GM23338 (cell line): ENCODE data around the gene PRR18.

Experiments used
- EZH2 ChIP-seq: fragments of 200-600 bp; sonication (generic); IDR thresholded peaks from one replicate; pipeline ENCODE4 v1.8.0; 2017; ENCODE audit warnings: antibody characterized with exemption, mild to moderate bottlenecking, low read depth; ENCODE audit not compliant: unreplicated experiment
- EZH2phosphoT487 ChIP-seq: fragments of 200-600 bp; sonication (generic); IDR thresholded peaks from one replicate; pipeline ENCODE4 v1.8.1; 2018; ENCODE audit warnings: antibody characterized with exemption; ENCODE audit not compliant: unreplicated experiment
- JUNB ChIP-seq: IDR thresholded peaks from one replicate; pipeline ENCODE4 v1.6.1; 2016; ENCODE audit warnings: antibody characterized with exemption; ENCODE audit not compliant: unreplicated experiment
- POLR2AphosphoS5 ChIP-seq: IDR thresholded peaks from 2 replicates; pipeline ENCODE4 v1.6.1; 2016; ENCODE audit warnings: antibody characterized with exemption, low read depth
- TF ChIP-seq, protein P1 (sequence below), 2 experiments: fragments of 200-600 bp in 1 of 2; sonication (generic) in 1 of 2; conservative IDR thresholded peaks; 2 replicates each; pipeline versions ENCODE4 v1.5.1 to v1.6.1; 2016 to 2017; ENCODE audit warnings: antibody characterized with exemption in 2 of 2, low read depth in 2 of 2, mild to moderate bottlenecking in 2 of 2, moderate library complexity in 1 of 2
- TF ChIP-seq, protein P2 (sequence below): IDR thresholded peaks from one replicate; pipeline ENCODE4 v1.6.1; 2018; ENCODE audit warnings: antibody characterized with exemption; ENCODE audit not compliant: unreplicated experiment
- TF ChIP-seq, protein P3 (sequence below): fragments of 250-450 bp; sonication (Bioruptor Pico); IDR thresholded peaks from 2 replicates; pipeline ENCODE4 v1.5.0; 2020; ENCODE audit warnings: mild to moderate bottlenecking, moderate library complexity

DNA sequence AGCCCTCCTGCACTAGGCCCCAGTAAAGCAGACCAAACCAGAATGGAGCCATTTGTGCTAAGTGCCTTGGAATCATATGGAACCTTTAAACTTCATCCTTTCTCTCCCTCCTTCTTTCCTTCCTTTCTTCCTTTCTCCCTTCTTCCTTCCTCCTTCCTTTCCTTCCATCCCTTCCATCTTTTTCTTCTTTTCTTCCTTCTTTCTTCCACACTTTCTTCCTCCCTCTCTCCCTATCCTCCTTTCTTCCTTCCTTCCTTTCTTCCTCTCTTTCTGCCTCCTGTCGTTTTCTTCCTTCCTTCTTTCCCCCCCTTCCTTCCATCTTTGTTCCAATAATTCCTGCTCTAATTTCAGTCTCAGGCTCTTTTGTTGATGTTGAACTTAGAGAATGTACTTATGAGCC, 45.3 kb upstream of the PRR18 start:
- TF ChIP-seq, protein P1, sequence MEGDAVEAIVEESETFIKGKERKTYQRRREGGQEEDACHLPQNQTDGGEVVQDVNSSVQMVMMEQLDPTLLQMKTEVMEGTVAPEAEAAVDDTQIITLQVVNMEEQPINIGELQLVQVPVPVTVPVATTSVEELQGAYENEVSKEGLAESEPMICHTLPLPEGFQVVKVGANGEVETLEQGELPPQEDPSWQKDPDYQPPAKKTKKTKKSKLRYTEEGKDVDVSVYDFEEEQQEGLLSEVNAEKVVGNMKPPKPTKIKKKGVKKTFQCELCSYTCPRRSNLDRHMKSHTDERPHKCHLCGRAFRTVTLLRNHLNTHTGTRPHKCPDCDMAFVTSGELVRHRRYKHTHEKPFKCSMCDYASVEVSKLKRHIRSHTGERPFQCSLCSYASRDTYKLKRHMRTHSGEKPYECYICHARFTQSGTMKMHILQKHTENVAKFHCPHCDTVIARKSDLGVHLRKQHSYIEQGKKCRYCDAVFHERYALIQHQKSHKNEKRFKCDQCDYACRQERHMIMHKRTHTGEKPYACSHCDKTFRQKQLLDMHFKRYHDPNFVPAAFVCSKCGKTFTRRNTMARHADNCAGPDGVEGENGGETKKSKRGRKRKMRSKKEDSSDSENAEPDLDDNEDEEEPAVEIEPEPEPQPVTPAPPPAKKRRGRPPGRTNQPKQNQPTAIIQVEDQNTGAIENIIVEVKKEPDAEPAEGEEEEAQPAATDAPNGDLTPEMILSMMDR (conservative IDR thresholded peaks at IDR 0.05; ENCODE audit: low read depth in 2 of 2) = no peak
- TF ChIP-seq JUNB (no peak), EZH2 (no peak), EZH2phosphoT487 (no peak), POLR2AphosphoS5 (no peak)
- TF ChIP-seq, protein P2, sequence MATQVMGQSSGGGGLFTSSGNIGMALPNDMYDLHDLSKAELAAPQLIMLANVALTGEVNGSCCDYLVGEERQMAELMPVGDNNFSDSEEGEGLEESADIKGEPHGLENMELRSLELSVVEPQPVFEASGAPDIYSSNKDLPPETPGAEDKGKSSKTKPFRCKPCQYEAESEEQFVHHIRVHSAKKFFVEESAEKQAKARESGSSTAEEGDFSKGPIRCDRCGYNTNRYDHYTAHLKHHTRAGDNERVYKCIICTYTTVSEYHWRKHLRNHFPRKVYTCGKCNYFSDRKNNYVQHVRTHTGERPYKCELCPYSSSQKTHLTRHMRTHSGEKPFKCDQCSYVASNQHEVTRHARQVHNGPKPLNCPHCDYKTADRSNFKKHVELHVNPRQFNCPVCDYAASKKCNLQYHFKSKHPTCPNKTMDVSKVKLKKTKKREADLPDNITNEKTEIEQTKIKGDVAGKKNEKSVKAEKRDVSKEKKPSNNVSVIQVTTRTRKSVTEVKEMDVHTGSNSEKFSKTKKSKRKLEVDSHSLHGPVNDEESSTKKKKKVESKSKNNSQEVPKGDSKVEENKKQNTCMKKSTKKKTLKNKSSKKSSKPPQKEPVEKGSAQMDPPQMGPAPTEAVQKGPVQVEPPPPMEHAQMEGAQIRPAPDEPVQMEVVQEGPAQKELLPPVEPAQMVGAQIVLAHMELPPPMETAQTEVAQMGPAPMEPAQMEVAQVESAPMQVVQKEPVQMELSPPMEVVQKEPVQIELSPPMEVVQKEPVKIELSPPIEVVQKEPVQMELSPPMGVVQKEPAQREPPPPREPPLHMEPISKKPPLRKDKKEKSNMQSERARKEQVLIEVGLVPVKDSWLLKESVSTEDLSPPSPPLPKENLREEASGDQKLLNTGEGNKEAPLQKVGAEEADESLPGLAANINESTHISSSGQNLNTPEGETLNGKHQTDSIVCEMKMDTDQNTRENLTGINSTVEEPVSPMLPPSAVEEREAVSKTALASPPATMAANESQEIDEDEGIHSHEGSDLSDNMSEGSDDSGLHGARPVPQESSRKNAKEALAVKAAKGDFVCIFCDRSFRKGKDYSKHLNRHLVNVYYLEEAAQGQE = no peak
- TF ChIP-seq, protein P3, sequence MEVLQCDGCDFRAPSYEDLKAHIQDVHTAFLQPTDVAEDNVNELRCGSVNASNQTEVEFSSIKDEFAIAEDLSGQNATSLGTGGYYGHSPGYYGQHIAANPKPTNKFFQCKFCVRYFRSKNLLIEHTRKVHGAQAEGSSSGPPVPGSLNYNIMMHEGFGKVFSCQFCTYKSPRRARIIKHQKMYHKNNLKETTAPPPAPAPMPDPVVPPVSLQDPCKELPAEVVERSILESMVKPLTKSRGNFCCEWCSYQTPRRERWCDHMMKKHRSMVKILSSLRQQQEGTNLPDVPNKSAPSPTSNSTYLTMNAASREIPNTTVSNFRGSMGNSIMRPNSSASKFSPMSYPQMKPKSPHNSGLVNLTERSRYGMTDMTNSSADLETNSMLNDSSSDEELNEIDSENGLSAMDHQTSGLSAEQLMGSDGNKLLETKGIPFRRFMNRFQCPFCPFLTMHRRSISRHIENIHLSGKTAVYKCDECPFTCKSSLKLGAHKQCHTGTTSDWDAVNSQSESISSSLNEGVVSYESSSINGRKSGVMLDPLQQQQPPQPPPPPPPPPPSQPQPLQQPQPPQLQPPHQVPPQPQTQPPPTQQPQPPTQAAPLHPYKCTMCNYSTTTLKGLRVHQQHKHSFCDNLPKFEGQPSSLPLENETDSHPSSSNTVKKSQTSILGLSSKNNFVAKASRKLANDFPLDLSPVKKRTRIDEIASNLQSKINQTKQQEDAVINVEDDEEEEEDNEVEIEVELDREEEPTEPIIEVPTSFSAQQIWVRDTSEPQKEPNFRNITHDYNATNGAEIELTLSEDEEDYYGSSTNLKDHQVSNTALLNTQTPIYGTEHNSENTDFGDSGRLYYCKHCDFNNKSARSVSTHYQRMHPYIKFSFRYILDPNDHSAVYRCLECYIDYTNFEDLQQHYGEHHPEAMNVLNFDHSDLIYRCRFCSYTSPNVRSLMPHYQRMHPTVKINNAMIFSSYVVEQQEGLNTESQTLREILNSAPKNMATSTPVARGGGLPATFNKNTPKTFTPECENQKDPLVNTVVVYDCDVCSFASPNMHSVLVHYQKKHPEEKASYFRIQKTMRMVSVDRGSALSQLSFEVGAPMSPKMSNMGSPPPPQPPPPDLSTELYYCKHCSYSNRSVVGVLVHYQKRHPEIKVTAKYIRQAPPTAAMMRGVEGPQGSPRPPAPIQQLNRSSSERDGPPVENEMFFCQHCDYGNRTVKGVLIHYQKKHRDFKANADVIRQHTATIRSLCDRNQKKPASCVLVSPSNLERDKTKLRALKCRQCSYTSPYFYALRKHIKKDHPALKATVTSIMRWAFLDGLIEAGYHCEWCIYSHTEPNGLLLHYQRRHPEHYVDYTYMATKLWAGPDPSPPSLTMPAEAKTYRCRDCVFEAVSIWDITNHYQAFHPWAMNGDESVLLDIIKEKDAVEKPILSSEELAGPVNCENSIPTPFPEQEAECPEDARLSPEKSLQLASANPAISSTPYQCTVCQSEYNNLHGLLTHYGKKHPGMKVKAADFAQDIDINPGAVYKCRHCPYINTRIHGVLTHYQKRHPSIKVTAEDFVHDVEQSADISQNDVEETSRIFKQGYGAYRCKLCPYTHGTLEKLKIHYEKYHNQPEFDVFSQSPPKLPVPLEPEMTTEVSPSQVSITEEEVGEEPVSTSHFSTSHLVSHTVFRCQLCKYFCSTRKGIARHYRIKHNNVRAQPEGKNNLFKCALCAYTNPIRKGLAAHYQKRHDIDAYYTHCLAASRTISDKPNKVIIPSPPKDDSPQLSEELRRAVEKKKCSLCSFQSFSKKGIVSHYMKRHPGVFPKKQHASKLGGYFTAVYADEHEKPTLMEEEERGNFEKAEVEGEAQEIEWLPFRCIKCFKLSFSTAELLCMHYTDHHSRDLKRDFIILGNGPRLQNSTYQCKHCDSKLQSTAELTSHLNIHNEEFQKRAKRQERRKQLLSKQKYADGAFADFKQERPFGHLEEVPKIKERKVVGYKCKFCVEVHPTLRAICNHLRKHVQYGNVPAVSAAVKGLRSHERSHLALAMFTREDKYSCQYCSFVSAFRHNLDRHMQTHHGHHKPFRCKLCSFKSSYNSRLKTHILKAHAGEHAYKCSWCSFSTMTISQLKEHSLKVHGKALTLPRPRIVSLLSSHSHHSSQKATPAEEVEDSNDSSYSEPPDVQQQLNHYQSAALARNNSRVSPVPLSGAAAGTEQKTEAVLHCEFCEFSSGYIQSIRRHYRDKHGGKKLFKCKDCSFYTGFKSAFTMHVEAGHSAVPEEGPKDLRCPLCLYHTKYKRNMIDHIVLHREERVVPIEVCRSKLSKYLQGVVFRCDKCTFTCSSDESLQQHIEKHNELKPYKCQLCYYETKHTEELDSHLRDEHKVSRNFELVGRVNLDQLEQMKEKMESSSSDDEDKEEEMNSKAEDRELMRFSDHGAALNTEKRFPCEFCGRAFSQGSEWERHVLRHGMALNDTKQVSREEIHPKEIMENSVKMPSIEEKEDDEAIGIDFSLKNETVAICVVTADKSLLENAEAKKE (CRISPR knock-in tag) = no peak
